Bladder microvascular endothelial cell (primary cell): ENCODE results near the gene PCDH8. TPM values are rescaled to one million over a fixed set of nuclear protein-coding genes. Genes with fewer than 3 reads are reported as not detected.

Experiments
- total RNA-seq: library from RNA; depleted of rRNA; stranded (reverse); fragments of >200 nt; gene quantifications from 2 replicates; pipeline ENCODE4 v1.2.3, GENCODE V29; 2014

Gene PCDH8
- total RNA-seq: not detected in 2 replicates

GRCh38 chr13:52848455-52849195 lies at the start of gene PCDH8:
TSS of gene PCDH8 (minus strand) at chr13:52848640. CDS start at chr13:52848436, 204 bp downstream.

Other genes with a start within 250 kb of the PCDH8 start
- 1.5 and 3.2 TPM in 2 replicates for gene HNRNPA1L2, start 206.2 kb downstream of the PCDH8 start, total RNA-seq
- 29.0 and 37.2 TPM in 2 replicates for gene SUGT1, start 195.8 kb downstream of the PCDH8 start, total RNA-seq
- not detected in 2 replicates for gene CNMD, start 108.8 kb downstream of the PCDH8 start, total RNA-seq
- not detected in 2 replicates for gene OLFM4, start 180.2 kb upstream of the PCDH8 start, total RNA-seq